Ishikawa (cell line): Measurements from ENCODE around the gene DOCK7.

Experiments
- CEBPB ChIP-seq: IDR thresholded peaks from 2 replicates; pipeline ENCODE4 v1.6.1; 2012
- CREB1 ChIP-seq: IDR thresholded peaks from 2 replicates; pipeline ENCODE4 v1.6.1; 2012; ENCODE audit warnings: low read depth
- EGR1 ChIP-seq: IDR thresholded peaks from 2 replicates; pipeline ENCODE4 v1.6.1; 2012
- EP300 ChIP-seq: IDR thresholded peaks from 2 replicates; pipeline ENCODE4 v1.6.1; 2012; ENCODE audit warnings: borderline replicate concordance
- FOXM1 ChIP-seq: IDR thresholded peaks from 2 replicates; pipeline ENCODE4 v1.6.1; 2012; ENCODE audit warnings: low read depth, borderline replicate concordance
- NFIC ChIP-seq: IDR thresholded peaks from 2 replicates; pipeline ENCODE4 v1.6.1; 2012
- RAD21 ChIP-seq: IDR thresholded peaks from 2 replicates; pipeline ENCODE4 v1.6.1; 2012; ENCODE audit warnings: low read depth
- TAF1 ChIP-seq: IDR thresholded peaks from 2 replicates; pipeline ENCODE4 v1.6.1; 2012; ENCODE audit warnings: low read depth, mild to moderate bottlenecking
- TCF12 ChIP-seq: IDR thresholded peaks from 2 replicates; pipeline ENCODE4 v1.6.1; 2012; ENCODE audit warnings: low read depth
- TEAD4 ChIP-seq: IDR thresholded peaks from 2 replicates; pipeline ENCODE4 v1.6.1; 2012
- YY1 ChIP-seq: IDR thresholded peaks from 2 replicates; pipeline ENCODE4 v1.6.1; 2012; ENCODE audit warnings: low read depth
- ZBTB7A ChIP-seq: IDR thresholded peaks from 2 replicates; pipeline ENCODE4 v1.6.1; 2012; ENCODE audit warnings: low read depth
- TF ChIP-seq, protein P1 (sequence below): IDR thresholded peaks from 2 replicates; pipeline ENCODE4 v1.6.1; 2012
- TF ChIP-seq, protein P2 (sequence below): IDR thresholded peaks from 2 replicates; pipeline ENCODE4 v1.6.1; 2012
- TF ChIP-seq, protein P3 (sequence below): IDR thresholded peaks from 2 replicates; pipeline ENCODE4 v1.6.1; 2012; ENCODE audit warnings: low read depth, mild to moderate bottlenecking

DOCK7 gene

DNA sequence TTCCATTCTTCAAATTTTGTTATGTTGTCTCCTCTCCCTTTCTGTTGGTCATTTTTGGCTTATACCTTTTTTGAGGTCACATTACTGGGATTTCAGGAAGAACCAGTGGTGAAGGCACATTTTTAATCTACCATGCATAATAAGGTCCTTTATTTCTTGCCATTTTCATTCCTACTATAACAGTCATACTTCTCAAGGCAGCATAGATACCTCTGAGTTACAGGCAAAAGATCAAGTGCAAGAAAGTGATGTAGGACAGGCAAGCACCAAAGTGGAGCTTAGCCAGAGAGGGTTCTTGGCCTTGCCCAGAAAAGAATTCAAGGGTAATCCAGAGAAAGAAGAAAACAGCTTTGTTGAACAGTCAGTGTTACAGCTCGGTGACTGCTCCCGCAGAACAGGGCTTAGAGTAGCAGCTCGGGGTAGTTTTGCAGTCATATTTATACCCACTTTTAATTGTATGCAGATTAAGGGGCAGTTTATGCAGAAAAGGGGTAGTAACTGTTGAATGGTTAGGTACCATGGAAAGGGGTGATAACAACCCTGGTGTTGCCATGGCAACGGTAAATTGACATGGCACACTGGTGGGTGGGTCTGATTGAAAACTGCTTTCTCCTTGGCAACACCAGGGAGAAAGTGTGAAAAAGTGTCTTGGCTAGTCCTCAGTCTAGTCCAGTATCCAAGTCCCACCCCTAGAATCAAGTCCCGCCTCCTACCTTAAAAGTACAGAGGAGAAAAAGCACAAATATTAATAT lies 39.6 kb upstream of the DOCK7 start:
- TF ChIP-seq, protein P1, sequence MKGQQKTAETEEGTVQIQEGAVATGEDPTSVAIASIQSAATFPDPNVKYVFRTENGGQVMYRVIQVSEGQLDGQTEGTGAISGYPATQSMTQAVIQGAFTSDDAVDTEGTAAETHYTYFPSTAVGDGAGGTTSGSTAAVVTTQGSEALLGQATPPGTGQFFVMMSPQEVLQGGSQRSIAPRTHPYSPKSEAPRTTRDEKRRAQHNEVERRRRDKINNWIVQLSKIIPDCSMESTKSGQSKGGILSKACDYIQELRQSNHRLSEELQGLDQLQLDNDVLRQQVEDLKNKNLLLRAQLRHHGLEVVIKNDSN: no peak

DNA sequence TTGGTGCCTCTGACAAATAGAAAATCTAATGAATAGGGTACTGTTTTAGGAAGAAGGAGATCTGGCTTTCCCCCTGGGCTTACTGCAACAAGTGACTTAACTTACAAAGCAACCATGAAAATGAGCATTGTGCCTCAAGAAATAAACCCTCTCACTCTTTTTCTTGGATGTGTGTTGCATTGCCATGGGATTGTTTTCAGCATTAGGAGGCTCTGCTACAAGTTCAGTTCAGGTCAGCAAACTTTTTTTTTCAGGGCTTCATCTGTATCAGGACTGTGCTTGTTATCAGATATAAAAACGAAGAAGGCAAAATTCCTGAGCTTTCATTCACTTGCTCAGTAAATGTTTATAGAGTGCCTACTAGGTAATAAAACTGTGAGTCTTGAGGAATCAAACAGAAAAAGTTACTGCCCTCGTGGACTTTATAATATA lies 37.8 kb upstream of the DOCK7 start:
- no peak for TF ChIP-seq CREB1
- TF ChIP-seq, protein P2, sequence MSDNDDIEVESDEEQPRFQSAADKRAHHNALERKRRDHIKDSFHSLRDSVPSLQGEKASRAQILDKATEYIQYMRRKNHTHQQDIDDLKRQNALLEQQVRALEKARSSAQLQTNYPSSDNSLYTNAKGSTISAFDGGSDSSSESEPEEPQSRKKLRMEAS: no peak
- TF ChIP-seq YY1: no peak
- no peak for TF ChIP-seq TEAD4
- TF ChIP-seq TCF12: no peak
- no peak for TF ChIP-seq TAF1
- TF ChIP-seq ZBTB7A: no peak
- no peak for TF ChIP-seq NFIC
- TF ChIP-seq EGR1: no peak

DNA sequence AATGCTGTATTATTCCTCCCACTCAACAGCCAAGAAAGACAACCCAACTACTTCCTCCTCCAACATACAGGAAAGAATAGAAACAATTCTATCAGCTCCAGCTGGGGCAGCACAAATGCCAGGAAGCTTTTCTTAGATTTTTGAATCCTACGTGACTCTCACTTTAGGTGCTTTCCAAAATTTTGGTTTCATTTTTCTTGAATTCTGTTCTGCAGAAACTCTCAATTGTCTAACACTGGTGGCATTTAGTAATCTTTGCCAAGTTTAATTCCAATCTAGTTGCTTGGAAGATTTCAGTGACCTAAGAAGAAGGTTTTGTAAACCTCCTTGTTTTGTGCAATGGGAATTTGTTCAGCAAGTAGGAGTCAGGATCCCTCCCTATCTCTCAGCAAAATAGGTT lies 37.1 kb upstream of the DOCK7 start:
- TF ChIP-seq, protein P3, sequence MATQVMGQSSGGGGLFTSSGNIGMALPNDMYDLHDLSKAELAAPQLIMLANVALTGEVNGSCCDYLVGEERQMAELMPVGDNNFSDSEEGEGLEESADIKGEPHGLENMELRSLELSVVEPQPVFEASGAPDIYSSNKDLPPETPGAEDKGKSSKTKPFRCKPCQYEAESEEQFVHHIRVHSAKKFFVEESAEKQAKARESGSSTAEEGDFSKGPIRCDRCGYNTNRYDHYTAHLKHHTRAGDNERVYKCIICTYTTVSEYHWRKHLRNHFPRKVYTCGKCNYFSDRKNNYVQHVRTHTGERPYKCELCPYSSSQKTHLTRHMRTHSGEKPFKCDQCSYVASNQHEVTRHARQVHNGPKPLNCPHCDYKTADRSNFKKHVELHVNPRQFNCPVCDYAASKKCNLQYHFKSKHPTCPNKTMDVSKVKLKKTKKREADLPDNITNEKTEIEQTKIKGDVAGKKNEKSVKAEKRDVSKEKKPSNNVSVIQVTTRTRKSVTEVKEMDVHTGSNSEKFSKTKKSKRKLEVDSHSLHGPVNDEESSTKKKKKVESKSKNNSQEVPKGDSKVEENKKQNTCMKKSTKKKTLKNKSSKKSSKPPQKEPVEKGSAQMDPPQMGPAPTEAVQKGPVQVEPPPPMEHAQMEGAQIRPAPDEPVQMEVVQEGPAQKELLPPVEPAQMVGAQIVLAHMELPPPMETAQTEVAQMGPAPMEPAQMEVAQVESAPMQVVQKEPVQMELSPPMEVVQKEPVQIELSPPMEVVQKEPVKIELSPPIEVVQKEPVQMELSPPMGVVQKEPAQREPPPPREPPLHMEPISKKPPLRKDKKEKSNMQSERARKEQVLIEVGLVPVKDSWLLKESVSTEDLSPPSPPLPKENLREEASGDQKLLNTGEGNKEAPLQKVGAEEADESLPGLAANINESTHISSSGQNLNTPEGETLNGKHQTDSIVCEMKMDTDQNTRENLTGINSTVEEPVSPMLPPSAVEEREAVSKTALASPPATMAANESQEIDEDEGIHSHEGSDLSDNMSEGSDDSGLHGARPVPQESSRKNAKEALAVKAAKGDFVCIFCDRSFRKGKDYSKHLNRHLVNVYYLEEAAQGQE: no peak
- no peak for TF ChIP-seq TEAD4
- TF ChIP-seq FOXM1: no peak
- no peak for TF ChIP-seq CREB1
- TF ChIP-seq NFIC: no peak
- TF ChIP-seq, protein P2: no peak
- TF ChIP-seq EP300: no peak
- TF ChIP-seq YY1: no peak
- TF ChIP-seq ZBTB7A: no peak
- no peak for TF ChIP-seq RAD21
- no peak for TF ChIP-seq TCF12

DNA sequence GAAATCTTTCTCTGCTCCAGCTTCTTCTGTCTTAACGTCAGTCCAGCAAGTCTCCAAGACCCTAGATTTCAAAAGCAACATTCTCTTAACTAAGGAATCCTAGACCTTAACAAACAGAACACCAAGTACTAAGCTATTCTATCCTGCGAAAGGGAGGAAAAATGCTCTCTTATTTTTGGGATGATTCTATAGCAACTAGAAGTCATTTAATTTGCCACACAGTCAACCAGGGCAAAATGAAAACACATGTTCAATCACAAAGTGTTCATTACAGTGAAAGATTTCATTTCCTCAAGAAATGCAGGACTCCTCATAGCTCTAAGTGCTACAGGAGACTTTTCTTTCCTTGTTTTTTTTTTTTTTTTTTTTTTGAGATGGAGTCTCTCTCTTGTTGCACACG lies 36.2 kb upstream of the DOCK7 start:
- TF ChIP-seq, protein P1: no peak
- TF ChIP-seq NFIC (no peak), TAF1 (no peak), TEAD4 (no peak)

DNA sequence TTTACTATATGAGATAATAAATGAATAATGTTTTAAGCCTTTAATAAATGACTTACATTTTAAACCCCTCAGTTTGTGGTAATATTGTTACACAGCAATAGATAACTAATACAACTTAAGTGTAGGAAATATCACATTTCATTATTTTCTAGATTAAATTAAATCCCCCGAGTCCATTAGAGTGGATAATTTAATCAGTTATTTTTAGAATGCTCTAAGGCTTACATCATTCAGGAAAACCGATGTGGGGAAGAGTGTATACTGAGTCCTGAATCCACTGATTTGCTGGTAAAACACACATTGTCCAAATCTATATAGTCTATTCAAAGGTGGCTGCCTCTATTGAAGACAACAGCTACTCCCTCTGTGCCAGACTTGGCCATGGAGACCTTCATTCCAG lies 35.7 kb upstream of the DOCK7 start:
- TF ChIP-seq RAD21 (no peak), TCF12 (no peak), YY1 (no peak), EP300 (no peak), EGR1 (no peak), CREB1 (no peak), TEAD4 (no peak), NFIC (no peak), TAF1 (no peak), FOXM1 (no peak), CEBPB (no peak), ZBTB7A (no peak)
- TF ChIP-seq, protein P1: no peak
- TF ChIP-seq, protein P2: no peak
- TF ChIP-seq, protein P3: no peak

DNA sequence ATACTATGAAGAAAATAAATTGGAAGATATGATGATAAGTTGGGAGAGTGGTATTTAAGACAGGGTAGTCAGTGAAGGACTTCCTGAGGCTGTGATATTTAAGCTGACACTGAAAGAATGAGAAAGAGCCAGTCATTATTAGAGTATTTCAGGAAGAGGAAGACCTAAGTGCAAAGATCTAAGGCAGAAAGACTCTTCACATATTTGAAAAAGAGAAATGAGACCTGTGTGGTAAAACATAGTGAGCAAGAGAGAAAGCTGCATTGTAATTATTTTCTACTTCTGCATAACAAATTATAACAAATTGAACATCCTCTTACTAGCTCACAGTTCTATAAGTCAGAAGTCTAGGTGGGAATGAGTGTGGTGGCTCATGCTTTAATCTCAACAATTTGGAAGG lies 34.6 kb upstream of the DOCK7 start:
- TF ChIP-seq EGR1: no peak
- TF ChIP-seq TCF12: no peak
